Measurements from ENCODE around the gene GIGYF1. TPM values are rescaled to one million over a fixed set of nuclear protein-coding genes. Genes with fewer than 3 reads are reported as not detected.
"Not testable (repeated sequence)": the region's sequence is repeated elsewhere in the genome, so short reads cannot be mapped to it uniquely, and the experiment has no call there.

GIGYF1 gene
- total RNA-seq, 1 donor from 2014 or later, result 9.0 TPM

DNA sequence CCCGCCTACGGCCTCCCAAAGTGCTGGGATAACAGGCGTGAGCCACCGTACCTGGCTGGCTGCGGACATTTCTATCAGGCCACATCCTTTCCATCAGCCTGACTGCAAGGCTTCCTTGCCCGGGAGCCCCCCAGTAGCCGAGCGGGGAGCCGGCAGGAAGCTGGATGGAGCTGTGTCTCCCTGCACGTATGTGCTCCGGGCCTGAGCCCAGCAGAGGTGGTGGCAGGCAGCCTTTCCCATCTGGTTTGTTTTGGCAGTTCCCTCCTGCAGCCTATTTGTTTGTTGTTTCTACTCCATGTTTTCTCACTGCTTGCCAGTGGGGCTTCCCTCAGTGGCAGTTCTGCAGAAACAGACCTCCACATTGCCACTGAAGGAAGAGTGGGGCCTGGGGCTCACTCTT lies 17.3 kb upstream of the GIGYF1 start:
- no peak for DNase-seq (ENCODE audit: low read depth in 2 of 2)

DNA sequence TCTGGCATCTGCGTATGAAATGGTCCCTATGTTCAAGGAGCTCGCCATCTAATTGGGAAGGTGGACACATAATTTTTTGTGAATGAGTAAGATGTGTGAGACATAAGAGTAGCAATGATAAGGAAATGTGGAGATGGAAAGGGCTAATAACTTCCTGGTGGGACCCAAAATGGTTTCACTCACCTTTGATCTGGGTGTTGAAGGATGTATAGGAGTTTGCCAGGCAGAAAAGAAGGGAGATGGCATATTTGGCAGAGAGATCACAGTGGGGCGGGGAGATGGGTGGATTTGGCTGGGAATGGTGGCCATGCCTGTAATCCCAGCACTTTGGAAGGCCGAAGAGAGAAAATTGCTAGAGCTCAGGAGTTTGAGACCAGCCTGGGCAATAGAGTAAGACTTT lies 16.4 kb upstream of the GIGYF1 start:
- no peak for DNase-seq (ENCODE audit: low read depth in 2 of 2)

DNA sequence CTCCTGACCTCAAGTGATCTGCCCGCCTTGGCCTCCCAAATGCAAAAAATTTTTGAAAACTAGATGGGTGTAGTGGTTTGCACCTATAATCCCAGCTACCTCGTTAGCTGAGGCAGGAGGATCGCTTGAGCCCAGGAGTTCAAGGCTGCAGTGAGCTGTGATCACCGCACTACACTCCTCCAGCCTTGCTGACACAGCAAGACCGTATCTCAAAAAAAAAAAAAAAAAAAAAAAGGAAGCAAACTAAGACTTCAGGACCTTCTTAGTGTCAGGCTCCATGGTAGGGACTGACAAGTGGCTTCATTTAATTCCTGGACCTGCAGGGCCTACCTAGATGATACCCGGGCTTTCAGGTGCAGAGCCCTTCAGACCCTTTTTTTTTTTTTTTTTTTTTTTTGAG lies 14.3 kb upstream of the GIGYF1 start:
- DNase-seq (ENCODE audit: low read depth in 2 of 2), result no peak

DNA sequence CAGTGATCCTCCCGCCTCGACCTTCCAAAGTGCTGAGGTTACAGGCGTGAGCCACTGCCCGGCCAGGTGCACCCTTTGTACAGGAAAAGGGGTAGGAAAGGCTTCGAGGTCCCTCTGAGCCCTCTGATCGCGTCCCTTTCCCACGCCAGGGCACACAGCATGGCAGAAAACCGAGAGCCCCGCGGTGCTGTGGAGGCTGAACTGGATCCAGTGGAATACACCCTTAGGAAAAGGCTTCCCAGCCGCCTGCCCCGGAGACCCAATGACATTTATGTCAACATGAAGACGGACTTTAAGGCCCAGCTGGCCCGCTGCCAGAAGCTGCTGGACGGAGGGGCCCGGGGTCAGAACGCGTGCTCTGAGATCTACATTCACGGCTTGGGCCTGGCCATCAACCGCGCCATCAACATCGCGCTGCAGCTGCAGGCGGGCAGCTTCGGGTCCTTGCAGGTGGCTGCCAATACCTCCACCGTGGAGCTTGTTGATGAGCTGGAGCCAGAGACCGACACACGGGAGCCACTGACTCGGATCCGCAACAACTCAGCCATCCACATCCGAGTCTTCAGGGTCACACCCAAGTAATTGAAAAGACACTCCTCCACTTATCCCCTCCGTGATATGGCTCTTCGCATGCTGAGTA lies 12.7 kb upstream of the GIGYF1 start:
- no peak for DNase-seq (ENCODE audit: low read depth in 2 of 2)

DNA sequence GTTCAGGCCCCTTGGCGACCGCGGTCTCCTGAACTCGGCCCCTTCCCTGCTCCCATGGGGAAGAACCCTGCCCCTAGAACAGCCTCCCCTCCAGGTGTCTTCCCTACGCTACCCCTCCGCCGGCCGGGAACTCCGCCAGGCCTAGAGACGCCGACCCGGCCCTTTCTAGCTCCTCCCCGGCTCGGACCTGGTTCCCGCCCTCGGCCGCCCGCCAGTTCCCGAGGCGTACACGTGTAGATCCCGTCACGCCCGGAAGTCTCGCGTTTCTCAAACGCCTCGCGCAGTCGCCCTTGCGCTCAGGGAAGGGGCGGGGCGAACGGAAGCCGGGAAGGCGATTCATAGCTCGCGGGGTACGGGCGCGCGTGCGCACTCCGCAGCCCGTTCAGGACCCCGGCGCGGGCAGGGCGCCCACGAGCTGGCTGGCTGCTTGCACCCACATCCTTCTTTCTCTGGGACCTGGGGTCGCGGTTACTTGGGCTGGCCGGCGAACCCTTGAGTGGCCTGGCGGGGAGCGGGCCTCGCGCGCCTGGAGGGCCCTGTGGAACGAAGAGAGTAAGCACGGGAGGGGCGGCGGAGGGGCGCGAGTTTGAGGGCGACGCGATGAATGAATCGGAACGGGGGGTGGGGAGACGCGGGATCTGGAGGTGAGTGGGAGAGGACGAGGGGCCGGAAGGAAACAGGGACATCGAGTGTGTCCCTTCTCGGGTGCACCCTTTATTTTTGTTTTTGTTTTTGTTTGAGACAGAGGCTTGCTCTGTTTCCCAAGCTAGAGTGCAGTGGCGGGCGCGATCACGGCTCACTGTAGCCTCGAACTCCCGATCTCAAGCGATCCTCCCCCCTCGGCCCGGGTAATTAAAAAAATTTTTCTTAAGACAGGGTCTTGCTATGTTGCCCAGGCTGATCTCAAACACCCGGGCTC lies 12.0 kb upstream of the GIGYF1 start, which contains the start of gene POP7:
POP7 (plus strand) TSS at position 369 of the 919 bp plus-strand sequence. CDS start 710 bp downstream, outside the sequence.
- peak; percentile 95 to 98 for DNase-seq (ENCODE audit: low read depth in 2 of 2)

DNA sequence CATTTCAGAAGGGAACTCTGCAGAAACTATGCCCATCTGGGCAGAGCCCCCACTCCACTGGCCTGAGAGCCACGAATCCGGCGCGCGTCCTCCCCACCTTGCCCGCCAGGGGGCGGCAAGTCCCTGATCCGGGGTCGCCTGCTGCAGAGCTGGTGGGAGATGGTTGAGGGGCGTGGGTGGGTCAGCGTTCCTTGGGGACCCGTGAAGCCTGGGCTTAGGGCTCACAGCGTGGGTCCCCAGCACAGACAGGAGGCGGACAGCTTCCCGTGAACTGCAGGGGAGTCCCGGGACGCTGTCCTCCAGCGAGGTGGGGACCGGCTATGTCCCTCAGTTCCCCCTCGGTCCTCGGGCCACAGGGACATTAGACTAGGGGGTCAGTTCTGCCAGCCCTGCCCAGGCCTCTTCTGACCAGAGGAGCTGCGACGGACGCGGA lies 11.3 kb upstream of the GIGYF1 start:
- peak; percentile 35 to 73 for DNase-seq (ENCODE audit: low read depth in 2 of 2)

DNA sequence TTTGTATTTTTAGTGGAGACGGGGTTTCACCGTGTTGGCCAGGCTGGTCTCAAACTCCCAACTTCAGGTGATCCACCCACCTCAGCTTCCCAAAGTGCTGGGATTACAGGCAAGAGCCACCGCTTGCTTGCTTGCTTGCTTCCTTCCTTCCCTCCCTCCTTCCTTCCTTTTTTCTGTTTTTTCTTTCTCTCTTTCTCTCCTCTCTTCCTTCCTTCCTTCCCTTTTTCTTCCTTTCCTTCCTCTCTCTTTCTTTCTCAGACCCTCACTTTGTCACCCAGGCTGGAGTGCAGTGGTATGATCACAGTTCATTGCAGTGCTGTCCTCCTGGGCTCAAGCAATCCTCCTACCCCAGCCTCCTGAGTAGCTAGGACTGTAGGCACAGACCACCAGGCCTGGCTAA lies 7.0 kb upstream of the GIGYF1 start:
- DNase-seq (ENCODE audit: low read depth in 2 of 2), result not testable (repeated sequence)

DNA sequence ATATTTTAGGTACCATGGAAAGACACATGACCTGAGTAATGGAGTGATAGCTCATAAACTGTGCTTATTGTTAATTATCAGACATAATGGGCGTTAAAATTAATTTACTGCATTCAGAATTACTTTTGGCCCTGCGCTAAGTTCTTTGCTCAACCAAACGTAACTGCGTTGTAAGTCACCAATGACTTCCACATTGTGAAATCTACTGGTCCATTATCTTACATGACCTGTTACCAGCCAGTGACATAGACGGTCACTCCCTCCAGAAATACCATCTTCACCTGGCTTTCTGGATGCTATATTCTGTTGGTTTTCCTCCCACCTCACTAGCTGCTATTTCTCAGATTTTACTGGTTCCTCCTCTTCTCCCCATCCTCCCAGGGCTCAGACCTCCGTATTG lies 5.0 kb upstream of the GIGYF1 start:
- DNase-seq (ENCODE audit: low read depth in 2 of 2), result no peak

DNA sequence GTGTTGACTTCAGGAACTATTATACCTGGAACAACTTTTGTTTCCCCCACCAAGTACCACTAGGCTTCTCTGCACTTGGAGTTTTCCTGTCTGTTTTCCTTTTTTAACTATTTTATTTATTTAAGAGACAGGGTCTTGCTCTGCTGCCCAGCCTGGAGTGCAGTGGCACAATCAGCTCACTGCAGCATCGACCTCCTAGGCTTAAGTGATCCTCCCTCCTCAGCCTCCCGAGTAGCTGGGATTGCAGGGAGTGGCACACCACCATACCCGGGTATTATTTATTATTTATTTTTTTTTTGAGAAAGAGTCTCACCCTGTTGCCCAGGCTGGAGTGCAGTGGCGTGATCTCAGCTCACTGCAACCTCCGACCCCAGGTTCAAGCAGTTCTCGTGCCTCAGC lies 2.1 kb upstream of the GIGYF1 start:
- DNase-seq (ENCODE audit: low read depth in 2 of 2), result no peak

DNA sequence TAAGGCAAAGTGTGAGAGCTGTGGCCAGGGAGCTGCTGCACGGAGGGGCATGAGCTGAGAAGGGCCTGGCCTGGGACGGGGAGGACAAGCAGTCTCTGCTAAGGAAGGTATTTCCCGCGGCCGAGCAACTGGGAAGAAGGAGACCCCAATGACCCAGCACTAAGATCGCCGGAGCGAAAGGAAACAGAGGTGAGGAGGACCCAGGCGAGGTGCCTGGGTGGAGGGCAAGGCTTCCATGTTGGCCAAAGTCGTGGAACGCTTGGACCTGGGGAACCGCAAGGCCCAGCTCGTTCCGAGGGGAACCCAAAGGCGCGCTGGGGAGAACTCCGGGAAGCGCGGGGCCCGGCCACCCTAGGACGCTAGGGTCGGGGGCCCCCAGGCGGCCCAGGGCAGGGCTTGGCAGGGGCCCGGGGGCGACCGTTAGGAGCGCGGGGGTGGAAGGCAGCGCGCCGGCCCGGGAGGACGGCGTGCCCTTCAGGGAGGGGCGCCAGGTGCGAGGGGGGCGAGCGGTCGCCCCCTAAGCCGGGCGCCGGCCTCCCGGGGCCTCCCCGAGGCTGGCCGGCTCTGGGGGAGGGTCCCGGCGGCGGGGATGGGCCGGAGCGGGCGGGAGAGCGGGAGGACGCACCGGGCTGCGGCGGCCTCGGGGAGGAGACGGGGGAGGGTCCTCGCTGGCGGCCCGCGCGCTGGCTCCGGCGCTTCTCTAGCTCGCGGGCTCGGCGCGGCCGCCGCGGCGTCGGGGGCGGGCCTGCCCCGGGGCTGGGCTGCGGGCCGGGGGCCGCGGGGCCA lies 545 bp downstream of the GIGYF1 start:
- no peak for DNase-seq (ENCODE audit: low read depth in 2 of 2)

DNA sequence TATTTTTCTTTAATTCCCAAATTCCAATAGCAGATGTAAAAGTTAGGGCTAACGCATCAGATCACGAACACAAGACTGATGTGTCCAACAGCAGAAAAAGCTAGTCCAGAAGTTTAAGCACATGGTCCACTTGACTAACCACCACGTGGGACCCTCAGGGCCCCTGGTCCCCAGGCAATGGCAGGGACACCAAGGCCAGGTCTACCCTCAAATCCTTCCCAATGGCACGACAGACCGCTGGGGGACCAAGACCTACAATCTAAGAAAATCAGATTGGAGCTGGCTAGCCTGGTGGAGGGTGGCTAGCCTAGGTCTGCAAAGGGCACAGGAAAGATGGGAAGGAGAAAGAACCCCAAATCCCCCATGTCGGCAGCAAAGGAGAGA lies 1.5 kb downstream of the GIGYF1 start:
- no peak for DNase-seq (ENCODE audit: low read depth in 2 of 2)

DNA sequence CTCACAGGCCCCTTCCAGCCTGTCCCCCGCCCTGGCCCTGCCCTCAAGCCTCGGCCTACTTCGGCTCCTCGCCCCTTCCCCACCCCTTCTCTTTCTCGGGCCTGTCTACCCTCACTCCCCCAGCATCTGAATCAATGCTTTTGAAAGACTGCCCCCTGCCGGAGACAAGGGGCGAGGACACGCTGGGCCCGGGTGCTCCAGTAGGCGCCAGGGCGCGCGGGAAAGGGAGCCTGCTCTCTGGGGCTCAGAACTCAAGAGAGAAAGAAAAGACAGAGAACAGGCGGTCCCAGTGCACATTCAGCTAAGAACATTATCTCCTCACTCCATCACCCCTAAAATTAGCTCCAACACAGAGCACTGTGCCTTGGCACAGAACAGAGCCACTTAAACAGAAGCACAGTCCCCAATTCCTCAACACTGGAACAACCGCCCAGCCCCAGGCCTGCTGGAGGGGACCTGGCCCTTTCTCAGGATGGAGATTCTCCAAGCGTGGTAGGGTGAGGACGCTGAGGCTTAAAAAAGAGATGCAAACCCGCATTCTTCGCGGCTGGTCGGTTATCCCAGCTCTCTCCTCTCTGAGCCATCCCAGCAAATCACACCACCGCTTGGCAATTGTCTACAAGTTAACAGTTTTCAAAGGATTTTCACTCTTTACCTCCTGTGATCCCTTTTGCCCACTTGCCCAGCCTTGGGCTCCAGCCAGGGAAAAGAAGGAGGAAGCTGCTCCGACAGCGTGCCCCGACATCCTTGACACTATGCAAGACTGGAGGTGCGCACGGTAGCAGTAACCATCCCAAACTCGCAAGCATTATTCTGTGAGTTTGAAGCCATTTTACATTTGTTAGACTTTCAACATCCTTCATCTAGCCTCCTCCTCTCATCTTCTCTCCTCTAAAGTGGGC lies 2.1 kb downstream of the GIGYF1 start:
- DNase-seq (ENCODE audit: low read depth in 2 of 2), result peak; percentile 35 to 71

DNA sequence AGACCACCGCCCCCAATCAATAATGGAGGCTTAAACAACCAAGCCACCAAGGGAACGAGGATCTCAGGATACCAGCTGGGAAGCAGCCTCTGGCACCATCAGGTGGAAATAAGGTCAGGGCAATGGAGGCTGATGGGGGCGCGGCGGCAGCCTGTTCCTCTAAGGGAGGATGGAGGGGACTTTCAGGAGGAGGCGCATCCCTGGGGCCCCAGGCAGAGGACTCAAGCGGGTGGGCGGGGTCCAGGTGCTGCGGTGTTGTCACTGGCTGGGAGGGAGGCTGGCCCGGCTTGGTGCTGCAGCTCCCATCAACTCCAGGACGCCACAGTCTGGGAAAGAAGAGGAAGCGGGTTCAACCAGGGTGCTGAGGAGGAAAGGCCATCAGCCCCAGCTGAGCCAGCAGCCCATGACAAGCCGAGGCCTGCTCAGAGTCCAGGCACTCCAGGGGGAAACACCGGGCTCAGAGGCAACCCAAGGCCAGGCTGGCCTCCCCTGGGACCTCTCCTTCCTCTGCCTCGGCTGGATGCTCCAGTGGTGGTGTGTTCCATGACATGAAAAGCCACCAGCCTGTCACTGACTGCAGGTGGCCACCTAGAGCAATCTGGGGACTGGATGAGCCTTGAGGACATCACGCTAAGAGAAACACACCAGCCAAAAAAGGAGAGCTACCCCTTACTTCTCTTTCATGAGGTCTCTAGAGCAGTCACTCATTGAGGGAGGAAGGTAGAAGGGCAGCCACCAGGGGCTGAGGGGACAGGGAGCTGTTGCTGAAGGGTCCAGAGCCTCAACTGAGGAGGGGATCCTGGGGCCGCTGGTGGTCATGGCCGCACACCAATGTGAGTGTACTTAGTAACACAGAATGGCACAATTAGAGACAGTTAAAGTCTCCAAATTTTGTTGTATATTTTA lies 4.6 kb downstream of the GIGYF1 start:
- no peak for DNase-seq (ENCODE audit: low read depth in 2 of 2)

DNA sequence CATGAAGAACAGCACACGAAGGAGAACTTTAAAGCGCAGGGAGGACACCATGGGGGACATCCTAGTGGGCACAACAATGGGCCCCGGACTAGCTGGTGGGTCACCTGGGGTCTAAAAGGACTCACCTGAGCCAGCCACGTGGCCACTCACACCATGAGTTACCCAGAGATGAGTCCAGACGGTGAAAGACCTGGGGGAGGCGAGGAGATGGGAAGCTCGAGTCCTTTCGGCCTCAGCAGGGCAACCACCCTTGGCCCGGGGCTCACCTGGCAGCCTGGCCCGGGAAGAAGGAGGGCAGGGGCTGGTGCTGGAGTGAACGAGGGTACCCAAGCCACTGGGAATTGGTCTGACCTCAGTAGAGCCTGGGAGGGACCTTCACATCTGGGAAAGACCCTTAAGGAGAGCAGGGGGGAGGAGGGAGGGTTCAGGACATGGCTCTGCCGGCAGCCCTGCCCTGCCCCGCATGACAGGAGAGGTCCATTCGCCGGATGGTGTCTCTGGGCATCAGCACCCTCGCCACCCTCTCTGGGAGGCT lies 5.7 kb downstream of the GIGYF1 start:
- DNase-seq (ENCODE audit: low read depth in 2 of 2), result no peak

DNA sequence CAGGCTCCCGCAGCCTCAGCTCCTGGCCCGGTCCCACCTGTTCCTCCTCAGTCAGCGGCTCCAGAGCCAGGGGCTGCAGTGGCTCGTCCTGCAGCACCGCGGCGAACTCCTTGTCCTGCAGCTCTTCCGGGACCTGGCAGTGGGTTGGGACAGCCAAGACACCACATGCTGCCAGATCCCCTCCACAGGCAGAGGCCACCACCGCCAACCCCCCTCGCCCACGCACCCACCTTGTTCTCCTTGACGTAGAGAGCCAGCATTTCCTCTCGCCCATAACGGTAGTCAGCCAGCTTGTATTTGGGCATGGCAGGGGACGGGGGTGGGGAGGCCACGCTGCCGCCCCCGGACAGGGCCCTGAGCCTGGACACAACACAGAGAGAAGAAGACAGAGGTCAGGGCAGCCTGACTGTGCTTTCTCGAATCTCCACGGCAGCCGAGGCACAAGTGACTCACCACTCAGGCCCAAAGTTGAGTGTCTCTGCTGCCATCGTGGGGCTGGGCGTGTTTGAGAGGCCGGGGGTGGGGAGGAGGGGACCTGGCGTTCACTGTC lies 6.2 kb downstream of the GIGYF1 start:
- no peak for DNase-seq (ENCODE audit: low read depth in 2 of 2)

DNA sequence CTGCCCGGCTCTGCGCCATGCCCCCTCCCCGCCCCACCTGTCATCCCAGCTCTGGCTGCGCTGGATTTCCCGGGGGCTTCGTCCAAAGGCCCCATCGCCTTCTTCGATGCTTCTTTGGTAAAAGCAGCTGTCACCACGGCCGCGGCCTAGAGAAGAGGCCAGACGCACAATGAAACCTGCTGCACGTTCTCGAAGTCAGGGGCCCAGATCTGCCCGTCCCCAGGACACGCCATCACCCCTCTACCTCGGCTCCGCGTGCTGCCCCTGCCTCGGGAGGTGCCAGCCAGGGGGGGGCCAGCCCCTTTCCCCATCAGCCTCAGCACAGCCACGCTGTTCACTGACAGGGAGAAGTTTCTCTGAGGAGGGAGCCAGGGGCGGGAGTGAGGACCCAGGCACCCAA lies 6.8 kb downstream of the GIGYF1 start:
- no peak for DNase-seq (ENCODE audit: low read depth in 2 of 2)

DNA sequence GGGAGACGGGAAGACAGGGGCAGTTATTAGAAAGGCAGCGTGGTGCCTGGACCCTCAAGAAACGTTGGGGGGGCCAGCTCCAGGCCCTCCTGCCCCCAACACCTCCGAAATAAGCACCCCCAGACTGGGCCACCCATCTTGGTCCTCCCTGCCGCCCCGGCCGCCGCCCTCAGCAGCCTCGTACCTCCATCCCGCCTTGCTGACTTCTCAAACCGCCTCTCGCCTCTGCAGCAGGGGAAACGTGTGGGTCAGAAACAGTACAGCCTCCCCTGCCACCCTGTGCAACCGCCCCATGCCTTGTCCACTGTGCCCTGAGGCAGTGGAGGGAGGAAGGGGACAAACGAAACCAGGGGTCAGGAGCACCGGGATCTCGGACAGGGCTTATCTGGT lies 7.2 kb downstream of the GIGYF1 start:
- DNase-seq (ENCODE audit: low read depth in 2 of 2), result no peak

DNA sequence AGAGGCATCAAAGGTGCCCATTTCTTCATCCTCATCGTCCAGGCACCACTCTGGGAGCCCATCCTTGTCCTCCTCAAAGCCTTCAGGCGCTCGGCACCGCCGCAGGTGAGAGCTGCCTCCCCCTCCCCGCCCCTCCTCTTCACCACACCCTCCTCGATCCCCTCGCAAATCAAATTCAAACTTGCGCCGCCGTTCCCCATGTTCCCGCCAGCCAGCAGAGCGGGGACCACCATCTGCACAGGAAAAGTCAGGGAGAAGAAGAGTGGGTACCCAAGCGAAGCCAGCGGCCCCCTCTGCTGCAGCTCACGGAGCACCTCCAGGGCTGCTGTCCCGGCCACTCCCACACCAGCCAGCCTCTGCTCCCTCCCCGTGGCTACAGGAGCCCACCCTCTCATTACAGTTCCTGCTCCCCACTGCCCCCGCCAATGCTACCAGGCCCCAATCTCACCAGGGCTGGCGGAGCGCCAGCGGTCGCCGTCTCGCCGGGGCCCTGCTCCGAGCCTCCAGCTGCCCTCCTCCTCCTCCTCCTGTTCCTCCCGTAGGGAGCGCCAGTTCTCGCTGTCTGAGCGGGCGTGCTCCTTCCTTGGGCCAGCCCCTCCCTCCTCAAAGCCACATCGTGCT lies 7.7 kb downstream of the GIGYF1 start:
- no peak for DNase-seq (ENCODE audit: low read depth in 2 of 2)

DNA sequence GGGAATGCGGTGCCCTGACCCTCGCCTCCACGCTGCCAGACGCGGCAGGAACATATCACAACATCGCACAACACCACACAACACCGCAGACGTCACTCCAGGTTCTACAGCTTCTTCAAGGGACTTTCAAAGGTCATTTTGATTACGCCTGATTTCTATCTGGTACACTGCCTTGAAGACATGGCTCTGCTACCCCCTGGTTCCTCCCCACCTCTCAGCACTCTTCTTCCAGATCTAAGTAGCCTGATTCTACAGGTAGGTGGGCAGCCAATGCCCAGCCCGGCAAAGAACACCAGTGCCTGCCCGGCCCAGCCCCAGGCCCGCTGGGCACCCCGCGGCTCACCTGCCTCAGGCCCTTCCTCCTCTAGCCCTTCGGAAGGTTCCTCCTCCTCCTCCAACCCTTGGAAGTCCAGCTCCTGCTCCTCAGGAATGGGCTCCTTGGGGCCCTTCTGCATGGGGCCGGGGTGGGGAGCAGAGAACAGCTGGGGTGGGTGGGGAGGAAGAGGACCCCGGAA lies 8.4 kb downstream of the GIGYF1 start:
- DNase-seq (ENCODE audit: low read depth in 2 of 2), result no peak

Measured in dermis microvascular lymphatic vessel endothelial cell (primary cell).